NK-92 (cell line): ENCODE data around the gene APOB.
"Not testable (repeated sequence)": the region's sequence is repeated elsewhere in the genome, so short reads cannot be mapped to it uniquely, and the experiment has no call there.

Source experiments
- DNase-seq: peaks from one replicate; lab custom pipeline; 2025; ENCODE audit not compliant: unreplicated experiment; lab: John Stamatoyannopoulos, UW

APOB gene

DNA sequence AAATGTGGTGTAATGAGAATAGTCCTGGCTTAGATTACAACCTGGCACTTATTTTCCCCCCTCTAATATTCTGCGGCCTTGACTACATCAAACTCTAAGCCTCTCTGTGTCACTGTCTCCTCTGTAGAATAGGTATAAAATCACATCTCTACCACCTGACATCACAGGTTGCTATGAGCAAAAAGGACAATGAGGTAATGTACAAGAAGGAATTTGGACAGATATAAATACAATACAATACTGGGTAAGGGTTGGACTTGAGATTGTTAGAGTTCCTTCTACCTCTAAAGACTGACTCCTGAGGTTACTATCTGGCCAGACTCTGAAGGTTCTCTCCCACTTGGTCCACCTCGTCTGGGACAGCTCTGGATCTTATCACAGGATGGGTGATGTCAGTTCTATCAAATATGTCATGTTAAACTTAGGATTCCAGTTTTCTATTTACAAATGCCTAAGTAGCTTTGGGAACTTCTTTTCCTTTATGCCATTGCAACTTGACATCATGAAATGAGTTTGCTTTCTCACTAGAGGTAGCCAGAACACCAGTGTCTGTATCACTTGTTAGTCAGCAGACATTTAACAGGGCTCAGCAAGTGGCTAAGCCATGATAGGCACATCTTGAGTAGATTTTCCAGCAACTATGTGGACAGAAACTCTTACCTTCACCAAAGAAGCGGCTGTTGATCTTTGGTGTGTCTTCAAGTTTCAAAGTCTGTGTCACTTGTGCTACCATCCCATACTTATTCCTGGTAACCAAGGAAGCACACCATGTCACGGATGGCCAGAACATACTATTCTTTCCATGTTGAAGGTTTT, 9.5 kb downstream of the APOB start:
- DNase-seq, result no peak

- no peak for DNase-seq
Observed at GRCh38 chr2:21033237-21034155, 10.4 kb downstream of the APOB start.

- DNase-seq, result no peak
Observed at GRCh38 chr2:21032338-21033236, 11.3 kb downstream of the APOB start.

GRCh38 chr2:21030983-21031968, 12.6 kb downstream of the APOB start:
- DNase-seq, result no peak

GRCh38 chr2:21029519-21029918, 14.4 kb downstream of the APOB start:
- no peak for DNase-seq

DNA sequence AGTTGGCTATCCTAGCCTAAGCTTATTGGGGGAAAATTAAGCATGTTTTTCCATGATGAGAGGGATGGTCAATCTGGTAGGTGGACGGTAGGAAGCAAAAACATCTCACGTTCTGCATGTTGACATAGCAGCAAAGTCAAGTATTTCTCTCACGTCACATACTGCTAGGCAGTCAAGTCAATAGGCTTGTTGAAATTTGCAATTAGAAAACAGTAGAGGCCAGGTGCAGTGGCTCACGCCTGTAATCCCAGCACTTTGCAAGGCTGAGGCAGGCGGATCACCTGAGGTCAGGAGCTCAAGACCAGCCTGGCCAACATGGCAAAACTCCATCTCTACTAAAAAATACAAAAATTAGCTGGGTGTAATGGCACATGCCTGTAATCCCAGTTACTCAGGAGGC, 14.9 kb downstream of the APOB start:
- not testable (repeated sequence) for DNase-seq

GRCh38 chr2:21028021-21028947, 15.6 kb downstream of the APOB start:
- DNase-seq, result no peak

GRCh38 chr2:21026479-21027282, 17.2 kb downstream of the APOB start:
- DNase-seq, result no peak

DNA sequence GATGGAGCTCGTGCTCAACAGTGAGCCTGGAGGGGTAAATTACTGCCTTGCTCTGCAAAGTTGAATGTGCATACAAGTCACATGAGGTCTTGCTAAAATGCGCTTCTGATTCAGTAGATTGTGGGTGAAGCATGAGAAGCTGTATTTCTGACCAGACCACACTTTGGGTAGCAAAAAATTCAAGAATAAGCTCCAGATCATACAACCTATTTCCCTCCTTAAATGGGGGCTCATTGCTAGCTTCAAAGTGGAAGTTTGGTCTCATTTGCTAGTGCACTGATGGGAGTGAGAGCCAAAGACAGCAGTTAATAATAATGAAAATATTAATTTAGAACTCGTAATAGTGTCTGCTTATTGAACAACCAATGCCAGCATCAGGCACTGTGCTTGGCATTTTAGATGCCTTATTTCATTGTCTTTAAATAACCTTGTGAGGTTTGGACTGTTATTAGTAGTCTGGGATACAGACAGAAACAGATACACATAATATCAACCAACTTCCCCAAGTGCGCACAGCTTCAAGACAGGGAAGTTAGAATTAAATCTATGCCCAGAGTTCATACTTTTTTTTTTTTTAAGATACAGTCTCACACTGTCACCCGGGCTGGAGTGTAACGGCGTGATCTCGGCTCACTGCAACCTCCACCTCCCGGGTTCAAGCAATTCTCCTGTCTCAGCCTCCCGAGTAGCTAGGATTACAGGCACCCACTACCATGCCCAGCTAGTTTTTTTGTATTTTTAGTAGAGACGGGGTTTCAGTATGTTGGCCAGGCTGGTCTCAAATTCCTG, 18.0 kb downstream of the APOB start:
- DNase-seq, result no peak

- no peak for DNase-seq
Observed at GRCh38 chr2:21024722-21025389, 19.0 kb downstream of the APOB start.

GRCh38 chr2:21024198-21024597, 19.7 kb downstream of the APOB start:
- no peak for DNase-seq

DNA sequence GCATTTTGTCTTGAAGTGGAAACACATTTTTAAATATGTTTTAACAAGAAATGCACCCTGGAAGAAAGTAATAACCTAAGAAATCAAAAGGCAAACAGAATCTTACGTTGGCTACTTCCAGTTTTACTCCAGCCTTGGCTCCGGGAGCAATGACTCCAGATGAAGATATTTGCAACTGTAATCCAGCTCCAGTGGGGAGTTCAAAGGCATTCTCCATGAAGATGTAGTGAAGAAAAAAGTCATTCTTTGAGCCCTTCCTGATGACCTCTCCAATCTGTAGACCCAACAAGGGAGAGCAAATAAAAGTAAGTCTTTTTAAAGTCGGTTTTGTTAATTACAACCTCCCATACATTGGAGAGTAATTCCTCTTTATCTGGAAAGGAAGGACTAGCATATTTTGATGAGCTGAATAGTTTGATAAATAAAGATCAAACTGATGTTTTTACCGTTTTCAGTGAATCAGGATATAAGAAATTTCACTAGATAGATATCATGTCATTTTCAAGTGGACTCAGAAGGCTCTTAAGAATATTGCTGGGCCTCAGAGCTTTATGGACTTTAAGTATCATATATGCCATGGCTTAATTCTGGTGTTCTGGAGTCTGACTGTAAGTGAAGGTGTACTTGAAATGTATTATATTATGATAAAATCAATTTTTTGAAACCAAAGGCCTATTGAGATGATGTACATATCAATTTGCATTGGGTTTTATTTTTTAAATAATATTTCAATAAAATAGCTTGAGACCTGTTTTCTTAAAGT, 20.3 kb downstream of the APOB start:
- DNase-seq, result no peak

- no peak for DNase-seq
Observed at GRCh38 chr2:21022792-21023367, 21.0 kb downstream of the APOB start.

GRCh38 chr2:21021430-21021829, 22.4 kb downstream of the APOB start:
- no peak for DNase-seq

- DNase-seq, result no peak
Observed at GRCh38 chr2:21020668-21021288, 23.1 kb downstream of the APOB start.
